Esophagus (tissue), 2 donors: Measurements from ENCODE around the gene FLAD1. TPM values are rescaled to one million over a fixed set of nuclear protein-coding genes. Genes with fewer than 3 reads are reported as not detected.

Experiments
- H3K27ac ChIP-seq, 2 donors: one replicate each; pipeline ENCODE4 v1.5.1; 2013; ENCODE audit warnings: low read depth in 2 of 2, mild to moderate bottlenecking in 2 of 2, inconsistent platforms in 1 of 2, low read length in 1 of 2, moderate library complexity in 1 of 2
- H3K27me3 ChIP-seq, 2 donors: one replicate each; pipeline ENCODE4 v1.6.1; 2013; ENCODE audit warnings: low read length in 2 of 2, control low read depth in 1 of 2, mild to moderate bottlenecking in 1 of 2; ENCODE audit not compliant: insufficient read depth in 2 of 2, control insufficient read depth in 1 of 2
- H3K36me3 ChIP-seq, 2 donors: one replicate each; pipeline ENCODE4 v1.6.1; 2013; ENCODE audit warnings: low read length in 1 of 2; ENCODE audit not compliant: control insufficient read depth in 2 of 2, insufficient read depth in 2 of 2
- H3K4me1 ChIP-seq, 2 donors: one replicate each; pipeline ENCODE4 v1.6.1; 2013; ENCODE audit warnings: low read length in 1 of 2; ENCODE audit not compliant: control insufficient read depth in 2 of 2, insufficient read depth in 2 of 2
- H3K4me3 ChIP-seq, 2 donors: one replicate each; pipeline ENCODE4 v1.5.1; 2013; ENCODE audit warnings: low read length in 2 of 2, mild to moderate bottlenecking in 2 of 2, low read depth in 1 of 2, moderate library complexity in 1 of 2
- H3K9me3 ChIP-seq, 2 donors: one replicate each; pipeline ENCODE4 v1.6.1; 2013; ENCODE audit warnings: mild to moderate bottlenecking in 2 of 2, low read depth in 1 of 2, low read length in 1 of 2, moderate library complexity in 1 of 2; ENCODE audit not compliant: control insufficient read depth in 2 of 2, insufficient read depth in 1 of 2
- WGBS, 2 donors: extraction: QIAGEN DNeasy Blood & Tissue Kit; methylation state at CpG; one replicate each; pipeline ENCODE4 v1.1.7; 2013; 5-methylcytosine and 5-hydroxymethylcytosine counted together
- polyA plus RNA-seq, 2 donors: library from polyadenylated mRNA; stranded (reverse); fragments of 200-250 nt; gene quantifications; one replicate each; pipeline ENCODE4 v1.2.3, GENCODE V29; 2013
- donor health status: healthy with polysubstance abuse.
- donor health status: Bipolar disorder and iron deficiency.

FLAD1 gene
- polyA plus RNA-seq, 2 donors: 27.1 TPM

DNA sequence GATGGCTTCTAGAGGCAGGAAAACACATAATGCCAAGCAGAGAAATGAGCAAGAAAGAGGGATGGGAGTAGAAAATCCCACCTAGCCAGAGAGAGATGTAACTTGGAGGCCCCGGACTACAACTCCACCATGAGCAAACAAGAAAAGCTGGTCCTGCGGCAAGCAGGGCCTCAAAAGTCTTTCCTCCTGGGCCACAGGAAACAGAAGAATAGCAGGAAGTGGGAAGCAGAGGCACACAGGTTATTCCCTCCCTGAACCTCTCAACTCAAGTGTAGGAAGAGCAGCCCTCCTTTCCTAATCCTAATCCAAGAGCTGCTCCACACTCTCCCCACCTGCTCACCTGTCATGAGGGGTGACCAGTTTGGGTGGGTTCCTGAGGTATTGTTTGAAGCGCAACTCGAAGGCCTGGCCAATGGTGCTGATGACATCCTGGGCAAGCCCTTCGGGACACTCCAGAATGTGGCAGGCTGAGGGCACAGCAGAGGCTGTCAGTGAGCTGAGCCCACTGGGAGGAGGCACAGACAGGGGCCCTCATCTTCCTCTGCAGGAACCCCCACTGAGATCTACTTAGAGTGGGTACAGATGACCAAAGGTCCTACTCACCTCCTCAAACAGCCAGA, 15.7 kb upstream of the FLAD1 start:
- no peaks in the 10 kb centered on the region for H3K9me3 ChIP-seq
- peaks cover 20 to 38% of the 10 kb centered on the region in 2 donors for H3K36me3 ChIP-seq
- peaks cover 19 to 28% of the 10 kb centered on the region in 2 donors for H3K4me1 ChIP-seq
- 66 to 79% methylated on average over 5 of the region's 5 CpGs for WGBS, 2 donors
- H3K27ac ChIP-seq: peak overlapping the region; percentile 30 to 76
- H3K4me3 ChIP-seq: no peak overlapping the region
- H3K27me3 ChIP-seq: no peaks in the 10 kb centered on the region

DNA sequence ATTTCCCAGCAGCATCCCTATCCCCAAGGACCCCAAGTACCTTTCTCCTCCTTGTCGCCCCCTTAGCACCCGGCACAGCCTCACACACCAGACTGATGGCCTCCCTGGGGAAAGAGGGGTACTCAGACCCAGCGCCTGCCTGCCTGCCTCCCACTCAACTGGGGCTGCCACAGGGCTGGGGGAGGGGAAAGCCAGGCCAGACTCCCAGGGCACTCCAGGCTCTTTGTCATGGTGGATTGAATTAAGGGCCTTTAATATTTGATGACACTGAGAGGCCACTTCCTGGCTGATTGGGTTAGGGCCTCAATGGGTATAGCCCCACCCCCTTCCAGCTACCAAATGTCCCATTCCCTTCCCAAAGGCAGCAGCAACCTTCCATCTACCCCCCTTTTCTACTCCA, 14.4 kb upstream of the FLAD1 start:
- 81 to 87% methylated on average over 2 to 3 of the region's 3 CpGs for WGBS, 2 donors
- peaks cover 20 to 30% of the 10 kb centered on the region in 2 donors for H3K36me3 ChIP-seq
- no peaks in the 10 kb centered on the region for H3K27me3 ChIP-seq
- peaks cover 15 to 29% of the 10 kb centered on the region in 2 donors for H3K4me1 ChIP-seq
- H3K27ac ChIP-seq: peak overlapping the region; percentile 31 to 99
- H3K4me3 ChIP-seq: no peak overlapping the region
- no peaks in the 10 kb centered on the region for H3K9me3 ChIP-seq

DNA sequence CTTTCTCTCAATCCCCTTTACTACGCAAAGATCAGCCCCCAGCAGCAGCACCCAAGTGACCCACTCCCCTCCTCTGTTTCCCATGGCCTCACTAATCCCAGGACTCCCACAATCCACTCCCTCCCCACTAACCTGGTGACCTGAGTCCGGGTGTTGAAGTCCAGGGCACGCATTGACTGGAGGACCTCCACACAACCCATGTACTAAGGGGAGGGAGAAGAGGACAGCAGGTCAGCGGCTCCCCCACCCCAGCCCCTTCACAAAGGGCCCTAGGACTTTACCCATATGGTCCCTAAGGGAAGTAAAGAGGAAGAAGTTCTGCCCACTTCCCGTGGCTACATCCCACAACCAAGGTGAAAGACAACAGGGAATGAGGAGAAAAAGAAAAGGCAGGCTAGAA, 13.9 kb upstream of the FLAD1 start:
- Histone ChIP-seq H3K27me3 (no peaks in the 10 kb centered on the region), H3K9me3 (no peaks in the 10 kb centered on the region), H3K27ac (peak overlapping the region in 1 of 2 donors; percentile 99), H3K36me3 (peaks cover 20 to 30% of the 10 kb centered on the region in 2 donors), H3K4me1 (peaks cover 15 to 29% of the 10 kb centered on the region in 2 donors), H3K4me3 (peak overlapping the region in 1 of 2 donors; percentile 13)
- WGBS, 2 donors: 64 to 68% methylated on average over 5 of the region's 5 CpGs

DNA sequence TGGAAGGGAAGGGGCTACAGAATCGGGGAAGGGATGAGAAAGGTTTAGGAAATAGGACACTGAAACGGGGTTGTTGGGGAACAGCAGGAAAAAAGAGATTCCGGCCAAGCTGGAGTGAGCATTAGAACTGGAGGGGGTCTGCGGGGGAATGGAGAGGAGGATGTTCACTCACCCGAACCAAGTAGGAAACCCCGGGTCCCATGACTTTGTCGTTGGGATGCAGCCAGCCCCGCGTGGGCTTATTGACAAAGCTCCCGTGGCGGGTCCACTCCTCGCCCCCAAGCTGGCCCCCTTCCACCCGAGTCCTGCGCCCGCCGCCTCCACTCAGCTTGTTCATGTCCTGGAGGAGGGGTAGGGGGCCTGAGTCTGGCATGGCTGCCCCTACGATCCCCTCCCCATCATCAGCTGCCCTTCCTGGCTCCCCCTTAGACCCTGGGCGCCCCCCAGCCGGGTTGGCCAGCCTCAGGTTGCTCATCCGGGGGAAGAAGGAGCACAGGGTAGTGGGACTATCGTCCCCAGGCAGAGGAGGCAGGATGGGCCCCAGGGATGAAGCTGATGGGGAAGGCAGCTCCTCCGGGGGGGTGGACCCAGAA, 13.2 kb upstream of the FLAD1 start:
- Histone ChIP-seq H3K27me3 (no peaks in the 10 kb centered on the region), H3K9me3 (no peaks in the 10 kb centered on the region), H3K27ac (peak overlapping the region; percentile 93 to 99), H3K4me3 (peak overlapping the region; percentile 1 to 13), H3K4me1 (peaks cover 15 to 29% of the 10 kb centered on the region in 2 donors), H3K36me3 (peaks cover 20 to 26% of the 10 kb centered on the region in 2 donors)
- 28 to 38% methylated on average over 22 of the region's 22 CpGs for WGBS, 2 donors

DNA sequence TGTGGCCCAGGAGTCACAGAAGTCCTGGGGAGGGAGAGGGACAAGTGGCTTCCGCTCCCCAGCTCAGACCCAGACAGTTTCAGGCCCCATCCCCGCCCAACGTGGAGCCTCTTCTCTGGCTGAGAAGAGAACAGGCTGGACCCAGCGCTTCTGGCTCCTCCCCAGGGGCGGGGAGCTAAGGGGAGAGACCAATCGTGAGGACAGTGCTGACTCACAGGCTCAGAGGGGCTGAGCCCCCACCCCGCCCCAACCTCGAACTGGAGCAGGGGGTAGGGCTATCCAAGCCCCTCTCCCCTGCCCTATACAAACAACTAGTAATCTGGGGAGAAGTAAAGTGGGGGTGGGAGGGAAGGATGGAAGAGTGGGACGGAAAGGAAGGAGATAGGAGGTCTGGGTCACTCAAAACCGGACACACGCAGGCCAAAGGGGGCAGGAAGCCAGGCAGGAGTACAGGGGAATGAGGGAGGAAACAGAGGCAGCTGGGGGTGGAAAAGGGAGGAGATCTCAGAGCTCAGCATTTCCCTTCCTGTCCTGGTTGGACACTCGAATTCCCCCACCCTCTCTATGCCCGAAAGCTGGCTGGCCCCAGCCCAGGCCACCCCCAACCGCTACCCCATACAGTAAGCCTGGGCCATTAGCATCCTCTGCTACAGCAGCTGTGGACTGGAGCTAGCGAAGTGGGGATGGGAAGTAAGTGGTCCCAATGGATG, 12.4 kb upstream of the FLAD1 start, which contains the start of gene SHC1:
Gene SHC1 (minus strand): TSS at position 117 of the 710 bp plus-strand sequence. CDS start 221 bp downstream, outside the sequence.
- peaks cover 14 to 20% of the 10 kb centered on the region in 2 donors for H3K36me3 ChIP-seq
- peaks cover 15 to 29% of the 10 kb centered on the region in 2 donors for H3K4me1 ChIP-seq
- H3K9me3 ChIP-seq: no peaks in the 10 kb centered on the region
- peak within 1 kb of the TSS; percentile 93 to 99 for H3K27ac ChIP-seq
- peak within 1 kb of the TSS; percentile 7 to 13 for H3K4me3 ChIP-seq
- WGBS, 2 donors: 13 to 22% methylated on average over 15 of the region's 15 CpGs
- H3K27me3 ChIP-seq: no peaks in the 10 kb centered on the region

DNA sequence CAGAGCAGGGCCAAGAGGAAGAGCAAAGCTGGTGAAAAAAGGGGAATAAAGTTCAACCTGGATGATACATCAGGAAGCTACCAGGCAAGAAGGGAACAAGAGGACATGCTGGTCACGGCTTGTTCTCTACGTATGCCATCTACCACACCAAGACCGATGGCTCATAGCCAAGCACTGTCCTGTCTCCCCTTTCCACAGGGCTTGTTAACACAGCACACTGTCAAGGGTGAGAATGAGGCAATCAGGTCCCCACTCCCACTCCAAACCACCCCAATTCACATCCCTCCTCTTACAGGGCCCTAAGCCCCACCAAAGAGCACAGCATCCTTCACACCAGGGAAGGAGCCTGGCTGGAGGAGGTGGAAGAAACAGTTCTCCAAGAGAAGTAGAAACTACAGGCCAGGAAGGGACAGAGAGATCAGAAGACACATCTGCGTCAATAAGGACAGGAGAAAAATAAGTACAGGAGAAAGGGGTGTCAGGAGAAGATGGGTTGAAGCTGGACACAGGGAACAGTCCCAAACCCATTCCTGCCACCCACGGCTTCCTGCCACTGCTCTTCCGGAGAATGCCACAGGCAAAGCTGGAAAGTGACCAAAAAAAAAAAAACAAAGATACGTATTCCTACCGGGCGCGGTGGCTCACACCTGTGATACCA, 11.7 kb upstream of the FLAD1 start:
- H3K27ac ChIP-seq: peak overlapping the region; percentile 93 to 99
- H3K4me1 ChIP-seq: peaks cover 15 to 29% of the 10 kb centered on the region in 2 donors
- 34 to 35% methylated on average over 10 of the region's 10 CpGs for WGBS, 2 donors
- no peaks in the 10 kb centered on the region for H3K9me3 ChIP-seq
- no peak overlapping the region for H3K4me3 ChIP-seq
- H3K27me3 ChIP-seq: no peaks in the 10 kb centered on the region
- peaks cover 9 to 13% of the 10 kb centered on the region in 2 donors for H3K36me3 ChIP-seq

DNA sequence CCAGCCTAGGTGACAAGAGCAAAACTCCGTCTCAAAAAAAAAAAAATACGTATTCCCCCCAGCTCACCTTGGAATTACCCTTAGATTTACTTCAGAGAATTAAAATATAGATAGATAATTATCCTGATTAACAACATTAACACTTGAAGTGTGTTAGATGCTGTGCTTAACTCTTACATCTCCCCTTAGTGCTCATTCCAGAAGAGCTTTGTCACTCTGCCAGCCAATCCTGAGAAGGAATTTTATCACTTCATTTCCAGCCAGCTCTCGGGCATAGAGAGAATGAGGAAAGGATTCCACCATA, 11.0 kb upstream of the FLAD1 start:
- WGBS, 2 donors: 54 to 60% methylated on average over 3 of the region's 3 CpGs
- Histone ChIP-seq H3K27me3 (no peaks in the 10 kb centered on the region), H3K9me3 (no peaks in the 10 kb centered on the region), H3K36me3 (peaks cover 9 to 12% of the 10 kb centered on the region in 2 donors), H3K4me1 (peaks cover 15 to 29% of the 10 kb centered on the region in 2 donors), H3K4me3 (no peak overlapping the region), H3K27ac (peak overlapping the region; percentile 98 to 100)

DNA sequence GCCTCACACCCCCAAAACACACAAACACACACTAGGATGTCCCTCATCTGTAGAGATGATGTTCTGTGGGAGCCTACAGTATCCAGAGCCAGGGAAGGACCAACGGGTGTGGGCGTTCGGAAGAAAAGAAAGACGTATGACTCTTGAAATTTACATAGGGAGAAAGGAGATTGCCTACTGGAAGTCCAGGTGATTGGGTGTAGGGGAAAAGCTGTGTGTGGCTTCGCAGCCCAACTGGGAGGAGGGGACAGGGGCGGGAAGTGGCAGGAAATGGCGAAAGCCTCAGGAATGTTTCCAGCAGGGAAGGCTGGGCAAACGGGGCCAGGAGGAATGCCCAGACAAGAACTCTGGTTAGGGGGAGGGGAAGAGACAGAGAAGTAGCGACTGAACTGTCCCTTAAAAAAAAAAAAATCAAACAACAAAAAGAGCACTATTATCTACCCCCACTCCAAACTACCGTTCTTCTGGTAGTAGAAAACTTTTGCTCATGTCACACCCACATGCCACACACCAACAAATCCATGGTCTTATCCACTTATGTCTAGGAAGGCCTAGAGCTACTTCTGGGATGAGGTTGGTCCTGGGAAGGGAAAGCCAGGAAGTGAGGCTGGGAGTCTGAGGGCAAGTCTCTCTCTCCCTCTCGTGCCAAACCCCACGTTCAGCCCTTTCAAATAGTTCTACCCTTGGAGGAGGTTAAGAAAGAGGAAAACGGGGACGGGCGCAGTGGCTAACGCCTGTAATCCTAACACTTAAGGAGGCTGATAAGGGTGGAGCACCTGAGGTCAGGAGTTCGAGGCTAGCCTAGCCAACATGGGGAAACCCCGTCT, 10.4 kb upstream of the FLAD1 start:
- Histone ChIP-seq H3K36me3 (peaks cover 5 to 9% of the 10 kb centered on the region in 2 donors), H3K27ac (peak overlapping the region; percentile 98 to 100), H3K9me3 (no peaks in the 10 kb centered on the region), H3K4me1 (peaks cover 15 to 29% of the 10 kb centered on the region in 2 donors), H3K27me3 (no peaks in the 10 kb centered on the region), H3K4me3 (peak overlapping the region in 1 of 2 donors; percentile 86)
- WGBS, 2 donors: 19 to 22% methylated on average over 18 of the region's 18 CpGs
